ENCODE measurements around the gene KRTAP10-3.
A peak's percentile ranks its signal among the peaks of the same experiment; 100 is the strongest.

Gene KRTAP10-3

DNA sequence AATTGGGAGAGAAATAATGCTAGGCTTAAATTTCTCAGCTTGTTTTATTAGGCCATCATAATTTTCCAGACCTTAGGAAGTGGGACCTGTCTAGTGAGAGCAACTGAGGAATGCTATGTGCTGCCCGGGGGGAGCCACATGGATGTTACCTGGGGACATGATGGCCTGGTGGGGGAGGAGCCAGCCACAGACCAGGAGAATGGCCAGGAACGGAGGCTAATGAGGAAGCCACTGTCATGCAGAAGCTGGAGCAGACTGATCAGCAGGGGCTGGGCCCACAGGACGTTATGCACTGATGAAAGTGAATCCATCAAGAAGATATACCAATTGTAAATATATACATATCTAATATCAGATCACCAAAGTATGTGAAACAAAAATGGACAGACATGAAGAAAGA lies 14.0 kb downstream of the KRTAP10-3 start:
- no peak for DNase-seq

GRCh38 chr21:44542716-44543115 lies 15.9 kb downstream of the KRTAP10-3 start:
- DNase-seq = no peak

DNA sequence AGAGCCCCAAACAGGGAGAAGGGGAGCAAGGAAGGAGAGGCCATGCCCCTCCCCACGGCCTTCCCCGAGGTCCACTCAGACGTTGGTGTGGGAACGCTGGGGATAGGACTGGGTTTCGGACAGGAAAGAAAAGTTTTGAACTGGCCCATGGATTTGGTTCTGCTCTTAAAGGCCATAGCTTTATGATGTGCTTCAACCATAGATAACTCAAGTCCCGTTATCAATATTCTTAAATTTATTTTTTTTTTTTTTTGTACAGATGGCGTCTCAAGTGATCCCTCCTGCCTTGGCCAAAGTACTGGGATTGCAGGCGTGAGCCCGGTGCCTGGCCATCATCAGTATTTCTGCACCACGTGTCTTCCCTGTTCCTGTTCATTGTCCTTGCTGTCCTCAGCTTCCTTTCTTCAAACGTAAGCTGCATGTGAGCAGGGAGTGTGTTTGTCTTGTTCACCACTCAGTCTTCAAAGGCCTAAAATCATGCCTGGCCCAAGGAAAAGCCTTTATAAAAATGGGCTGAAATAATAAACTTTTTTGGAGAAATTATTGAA lies 17.8 kb downstream of the KRTAP10-3 start:
- no peak for DNase-seq

GRCh38 chr21:44539991-44540666 lies 18.5 kb downstream of the KRTAP10-3 start, which contains the start of gene KRTAP10-1:
KRTAP10-1 (minus strand) TSS chr21:44540195; CDS start chr21:44540150, 45 bp downstream.
- DNase-seq = peak; percentile 14

DNA sequence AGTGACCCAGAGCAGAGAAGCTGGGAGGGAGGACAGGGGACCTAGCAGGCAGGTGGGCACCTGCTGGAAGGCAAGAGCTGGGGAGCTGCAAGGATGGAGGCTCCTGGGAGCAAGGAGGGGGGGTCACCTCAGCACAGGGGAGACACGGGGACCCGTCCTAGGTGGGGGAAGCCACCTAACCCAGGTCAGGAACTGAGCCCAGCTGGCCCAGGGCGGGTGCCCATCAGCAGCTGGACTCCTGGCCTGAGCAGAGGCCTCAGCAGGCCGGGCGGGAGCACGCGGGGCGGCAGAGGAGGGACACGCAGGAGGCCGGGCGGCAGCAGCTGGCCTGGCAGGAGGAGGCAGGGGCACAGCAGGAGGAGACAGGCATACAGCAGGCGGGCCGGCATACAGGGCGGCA lies 19.5 kb downstream of the KRTAP10-3 start:
- no peak for DNase-seq

- DNase-seq = no peak
Measured at GRCh38 chr21:44537930-44538911, 20.4 kb downstream of the KRTAP10-3 start.

DNA sequence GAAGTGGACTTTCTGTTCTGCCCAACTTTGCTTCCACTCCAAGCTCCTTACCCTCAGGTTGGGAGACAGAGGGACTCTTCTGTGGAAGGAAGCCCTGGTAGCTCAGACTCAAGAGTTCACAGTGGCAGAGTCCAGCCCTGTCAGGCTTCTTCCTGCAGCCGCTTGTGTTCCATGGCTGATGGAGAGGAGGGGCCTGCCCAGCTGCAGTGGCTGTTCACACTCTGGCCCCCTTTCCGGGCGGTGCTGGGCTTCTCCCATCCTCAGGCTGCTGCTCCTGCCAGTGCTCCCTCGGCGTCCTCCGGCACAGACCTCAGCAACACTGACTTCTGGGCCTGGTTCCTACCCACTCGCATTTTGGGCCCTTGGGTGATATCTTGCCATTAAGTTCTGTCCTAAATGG lies 22.6 kb downstream of the KRTAP10-3 start:
- DNase-seq = no peak

DNA sequence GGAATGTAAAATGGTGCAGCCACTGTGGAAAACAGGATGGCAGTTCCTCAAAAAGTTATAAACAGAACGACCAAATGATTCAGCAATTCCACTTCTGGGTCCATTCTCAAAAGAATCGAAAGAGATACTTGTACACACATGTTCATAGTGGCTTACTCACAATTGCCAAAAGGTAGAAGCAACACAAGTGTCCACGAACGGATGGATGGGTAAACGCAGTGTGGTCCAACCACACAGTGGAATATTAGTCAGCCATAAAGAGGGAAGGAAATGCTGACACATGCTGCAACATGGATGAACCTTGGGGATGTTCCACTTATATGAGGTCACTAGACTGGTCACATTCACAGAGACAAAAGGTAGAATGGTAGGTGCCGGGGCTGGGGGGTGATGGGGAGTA lies 23.9 kb downstream of the KRTAP10-3 start:
- DNase-seq = no peak

- no peak for DNase-seq
Measured at GRCh38 chr21:44533891-44534627, 24.5 kb downstream of the KRTAP10-3 start.

DNA sequence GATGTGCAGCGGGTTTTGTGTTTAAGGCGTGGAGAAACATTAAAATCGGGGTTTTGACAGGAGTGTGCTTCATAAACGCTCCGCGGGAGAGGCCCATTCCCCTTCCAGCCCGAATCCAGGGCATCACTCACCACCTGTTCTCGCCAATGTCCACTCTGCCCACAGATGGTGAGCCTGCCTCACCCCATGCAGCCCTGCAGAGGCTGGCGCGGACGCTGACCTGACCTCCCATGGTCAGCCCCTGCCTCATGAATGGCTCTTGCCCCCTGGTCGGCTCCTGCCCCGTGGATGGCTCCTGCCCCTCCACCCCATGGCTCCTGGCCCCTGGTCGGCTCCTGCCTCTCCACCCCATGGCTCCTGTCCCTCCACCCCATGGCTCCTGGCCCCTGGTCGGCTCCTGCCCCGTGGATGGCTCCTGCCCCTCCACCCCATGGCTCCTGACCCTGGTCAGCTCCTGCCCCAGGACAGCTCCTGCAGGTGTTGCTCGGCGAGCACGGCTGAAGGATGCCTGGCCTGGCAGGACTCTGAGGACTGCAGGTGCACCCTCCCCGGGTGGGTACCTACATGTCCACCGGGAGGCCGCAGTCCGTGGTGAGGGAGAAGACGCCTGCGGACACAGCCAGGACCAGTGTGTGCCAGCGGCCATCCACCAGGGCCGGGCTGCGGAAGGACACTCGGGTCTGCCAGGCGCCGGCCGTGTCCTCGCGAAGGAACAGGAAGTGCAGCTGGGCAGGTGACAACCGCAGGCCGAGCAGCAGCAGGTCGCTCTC lies 25.3 kb downstream of the KRTAP10-3 start:
- DNase-seq = no peak

- no peak for DNase-seq
Measured at GRCh38 chr21:44532712-44533111, 25.9 kb downstream of the KRTAP10-3 start.

GRCh38 chr21:44531606-44532564 lies 26.7 kb downstream of the KRTAP10-3 start:
- no peak for DNase-seq

GRCh38 chr21:44530903-44531605 lies 27.5 kb downstream of the KRTAP10-3 start:
- no peak for DNase-seq

DNA sequence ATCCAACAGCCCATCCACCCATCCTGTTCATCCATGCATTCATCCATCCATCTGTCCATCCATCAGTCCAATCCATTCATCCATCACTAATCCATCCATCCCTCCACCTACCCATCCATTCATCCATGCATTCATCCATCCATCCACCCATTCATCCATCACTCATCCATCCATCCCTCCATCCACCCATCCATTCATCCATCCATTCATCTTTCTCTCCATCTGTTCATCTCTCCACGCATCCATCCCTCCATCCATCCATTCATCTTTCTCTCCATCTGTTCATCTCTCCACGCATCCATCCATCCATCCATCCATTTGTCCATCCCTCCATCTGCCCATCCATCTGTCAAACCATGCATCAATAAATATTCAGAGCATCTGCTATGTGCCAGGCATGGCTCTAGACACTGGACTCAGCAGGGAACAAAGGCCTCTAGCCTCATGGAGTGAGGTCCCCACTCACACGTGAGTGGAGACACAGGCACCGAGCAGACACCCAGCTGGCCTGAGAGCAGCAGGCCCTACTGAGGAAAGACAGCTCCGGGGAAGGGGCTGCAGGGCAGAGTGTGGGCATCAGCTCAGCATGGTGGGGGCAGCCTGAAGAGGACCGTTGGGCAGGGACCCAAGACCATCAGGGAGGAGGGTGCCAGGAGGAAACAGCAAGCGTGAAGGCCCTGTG lies 28.2 kb downstream of the KRTAP10-3 start:
- no peak for DNase-seq

DNA sequence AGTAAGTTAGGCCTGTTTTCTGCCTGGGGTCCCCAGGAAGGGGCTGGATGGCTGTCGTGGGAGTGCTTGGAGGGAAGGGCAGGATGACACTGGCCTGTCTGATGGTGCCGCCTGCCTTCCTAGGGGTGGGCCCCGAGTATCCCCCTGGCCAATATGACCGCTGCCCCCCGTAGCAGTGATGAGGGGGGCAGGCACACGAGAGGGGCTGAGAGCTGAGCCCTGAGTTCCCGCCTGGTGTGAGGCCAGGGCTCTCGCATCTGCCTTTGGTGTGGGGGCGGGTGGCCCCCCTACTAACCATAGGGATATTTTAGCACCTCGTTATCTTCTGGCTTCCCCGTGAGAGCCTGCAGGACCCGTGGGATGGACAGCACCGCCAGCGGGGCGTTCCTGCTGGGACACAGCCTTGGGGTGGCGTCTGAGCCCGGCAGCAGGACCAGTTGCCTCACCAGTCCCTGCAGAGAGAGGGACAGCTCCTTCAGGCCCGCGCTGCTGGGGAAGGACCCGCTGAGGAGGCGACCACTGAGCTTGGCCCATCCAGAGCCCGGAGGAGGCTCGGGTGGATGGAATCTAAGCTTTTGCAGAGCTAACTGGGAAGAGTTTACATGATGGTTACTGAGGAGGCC lies 29.0 kb downstream of the KRTAP10-3 start:
- DNase-seq = peak; percentile 11

DNA sequence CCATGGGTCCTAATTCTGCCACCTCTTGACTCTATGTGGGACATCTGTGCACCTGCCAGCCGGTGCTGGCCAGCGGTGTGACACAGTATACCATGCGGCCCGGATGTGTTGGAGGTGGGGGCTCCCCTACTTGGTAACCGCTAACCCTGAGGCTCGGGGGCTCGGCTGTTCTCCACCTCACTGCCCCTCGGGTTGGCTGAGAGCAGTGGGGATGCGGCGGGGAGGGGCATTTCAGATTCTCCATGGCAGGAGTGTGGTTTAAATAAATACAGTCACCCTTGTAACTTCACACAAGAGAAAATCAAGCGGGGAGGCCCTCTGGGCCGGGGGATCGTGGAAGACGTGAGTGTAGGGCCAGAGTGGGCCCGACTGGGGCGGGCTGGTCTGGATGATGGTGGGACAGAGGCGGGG lies 29.6 kb downstream of the KRTAP10-3 start:
- peak; percentile 6 for DNase-seq

DNA sequence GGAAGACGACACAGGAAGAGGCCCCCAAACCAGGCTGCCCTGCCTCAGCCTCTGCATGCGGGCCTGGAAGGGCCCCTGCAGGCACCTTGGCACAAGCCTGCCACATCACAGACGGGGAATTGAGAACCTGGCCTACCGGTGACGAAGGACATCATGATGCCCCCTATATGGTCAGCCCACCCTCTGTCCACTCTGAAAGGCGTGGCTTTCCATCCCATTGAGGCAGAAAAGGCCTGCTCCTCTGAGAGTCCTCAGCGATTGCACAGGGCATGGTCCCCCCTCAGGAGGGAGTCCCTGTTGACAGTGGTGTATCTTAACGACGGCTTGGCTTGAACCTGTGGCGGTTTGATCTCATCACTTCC lies 30.0 kb downstream of the KRTAP10-3 start:
- no peak for DNase-seq

- no peak for DNase-seq
Measured at GRCh38 chr21:44527983-44528633, 30.5 kb downstream of the KRTAP10-3 start.
